Heart left ventricle (tissue), 16 donors: ENCODE measurements around the gene IL25. TPM values are rescaled to one million over a fixed set of nuclear protein-coding genes. Genes with fewer than 3 reads are reported as not detected.
"Not testable (repeated sequence)": the region's sequence is repeated elsewhere in the genome, so short reads cannot be mapped to it uniquely, and the experiment has no call there.

Source experiments
- ATAC-seq, 4 donors: fragments of 200-7000 bp; cut with Tn5 transposase; one replicate each; pipeline ENCODE4 v1.9.1; 2020 to 2022; ENCODE audit warnings: moderate library complexity in 4 of 4, mild to moderate bottlenecking in 3 of 4, moderate number of reproducible peaks in 1 of 4
- DNase-seq, 5 donors: peaks; one replicate each; pipeline ENCODE4 v3.0.0-alpha.2; 2020
- H3K27ac ChIP-seq, 12 donors: fragments of 200-600 bp; sonication (generic) in 4 of 12; one replicate each; pipeline versions ENCODE4 v1.5.0 to v1.8.0; 2016 to 2022; ENCODE audit warnings: mild to moderate bottlenecking in 2 of 12
- H3K27me3 ChIP-seq, 9 donors: fragments of 200-600 bp; sonication (generic) in 2 of 9; one replicate each; pipeline versions ENCODE4 v1.5.1 to v1.8.0; 2016 to 2022; ENCODE audit warnings: mild to moderate bottlenecking in 3 of 9
- H3K36me3 ChIP-seq, 9 donors: fragments of 200-600 bp; sonication (generic) in 2 of 9; one replicate each; pipeline versions ENCODE4 v1.5.0 to v1.8.0; 2018 to 2022; ENCODE audit warnings: mild to moderate bottlenecking in 2 of 9
- H3K4me1 ChIP-seq, 12 donors: fragments of 200-600 bp; sonication (generic) in 4 of 12; one replicate each; pipeline versions ENCODE4 v1.5.0 to v1.8.0; 2016 to 2022; ENCODE audit warnings: mild to moderate bottlenecking in 3 of 12
- H3K4me3 ChIP-seq, 12 donors: fragments of 200-600 bp; sonication (generic) in 4 of 12; one replicate each; pipeline versions ENCODE4 v1.5.0 to v1.8.0; 2017 to 2022; ENCODE audit warnings: mild to moderate bottlenecking in 9 of 12, moderate library complexity in 4 of 12
- H3K9me3 ChIP-seq, 12 donors: fragments of 200-600 bp; sonication (generic) in 4 of 12; one replicate each; pipeline versions ENCODE4 v1.5.0 to v1.8.0; 2016 to 2022; ENCODE audit warnings: mild to moderate bottlenecking in 1 of 12
- CTCF ChIP-seq, 12 donors: fragments of 200-600 bp; sonication (generic) in 4 of 12; IDR thresholded peaks; one replicate each; pipeline versions ENCODE4 v1.5.0 to v1.8.0; 2018 to 2022; ENCODE audit warnings: antibody characterized with exemption in 12 of 12, mild to moderate bottlenecking in 5 of 12
- POLR2A ChIP-seq, 2 donors: fragments of 450-650 bp; IDR thresholded peaks; one replicate each; pipeline ENCODE4 v1.6.1; 2017; ENCODE audit warnings: antibody characterized with exemption in 2 of 2, mild to moderate bottlenecking in 2 of 2, moderate library complexity in 2 of 2
- WGBS, 4 donors: extraction: QIAGEN DNeasy Blood & Tissue Kit in 2 of 4; methylation state at CpG; one replicate each; pipeline versions ENCODE4 v1.1.5 to v1.1.7; 2013 to 2018; 5-methylcytosine and 5-hydroxymethylcytosine counted together
- intact Hi-C, 10 donors: fragments of 100-400 bp; cut with DNase I; formaldehyde crosslinking; loops; one replicate each; pipeline versions ENCODE4 v1.11.1 to v1.14.2; 2022
- polyA plus RNA-seq, 2 donors: library from polyadenylated mRNA; stranded (reverse); fragments of 200-250 nt; gene quantifications; one replicate each; pipeline ENCODE4 v1.2.3, GENCODE V29; 2013
- total RNA-seq, 9 donors: library from RNA; depleted of rRNA in 2 of 9; stranded (reverse); fragments of >200 nt in 2 of 9; fragmentation: NEBNext Ultra II Directional in 3 of 9; extraction: Animal tissue kit (Norgen Biotek cat#: 25700) in 3 of 9; gene quantifications; one replicate each; pipeline versions ENCODE4 v1.1.0 to v1.2.4, GENCODE V29; 2016 to 2023
- donor health status: ischemic (EF 13 %, LVEDD 7.1; RV severe dilation, severe dysfunction).
- donor health status: healthy with polysubstance abuse.
- donor health status: DM: no; HTN: yes; CAD: no.
- donor health status: DM: no; HTN: no; CAD: no.
- donor health status: ischemic (EF 25% LVEDD 6.9; RV normal size, moderate dysfunction).
- donor health status: ischemic (EF 25% LVEDD 5.7; RV mildly dilated, moderate dysfunction).
- donor health status: healthy.
- donor health status: DM: yes; HTN: yes; CAD: no.
- donor health status: ischemic (EF 35%, LVEDD 5.7; RV mildly dilated, moderate dysfunction).
- donor health status: nonischemic (EF 11% LVEDD 7.7; RV severe dilation, severe dysfunction).
- donor health status: DM: yes; HTN: yes; CAD: no.
- donor health status: PGD.
- donor health status: ischemic (EF 29% LVEDD 5.4; RV normal size, mild dysfunction).
- donor health status: nonischemic (EF 23%, LVEDD 6.1; RV moderate dilation, normal function).

Gene IL25
- total and polyA plus RNA-seq, 11 donors, result 0.29 TPM; not detected in 10

GRCh38 chr14:23385244-23385641 lies 12.6 kb downstream of the IL25 start:
- TF ChIP-seq CTCF (IDR thresholded peaks at IDR 0.05) (no peak), POLR2A (IDR thresholded peaks at IDR 0.05) (no peak)
- ATAC-seq, result no peak
- Histone ChIP-seq H3K27me3 (no peaks in the 10 kb centered on the region), H3K4me3 (no peak overlapping the region), H3K36me3 (peaks cover 0 to 93% (median 61%) of the 10 kb centered on the region in 9 donors), H3K4me1 (peaks cover 0 to 9% (median 0%) of the 10 kb centered on the region in 12 donors), H3K27ac (no peak overlapping the region), H3K9me3 (no peaks in the 10 kb centered on the region)
- whole genome bisulfite sequencing, 4 donors, result 73 to 86% (median 80%) methylated on average over 2 of the region's 2 CpGs
- DNase-seq, result no peak
- intact Hi-C loops, result loop anchor here in 2 of 10 donors (10.0 kb wide), 2 partner anchors 60 to 120 kb away; no protein-coding TSS in a partner anchor

GRCh38 chr14:23385642-23386265 lies 13.1 kb downstream of the IL25 start:
- Histone ChIP-seq H3K36me3 (peaks cover 0 to 95% (median 65%) of the 10 kb centered on the region in 9 donors), H3K9me3 (no peaks in the 10 kb centered on the region), H3K4me1 (peaks cover 0 to 4% (median 0%) of the 10 kb centered on the region in 12 donors), H3K27me3 (no peaks in the 10 kb centered on the region), H3K4me3 (no peak overlapping the region), H3K27ac (no peak overlapping the region)
- intact Hi-C loops, result loop anchor here in 2 of 10 donors (10.0 kb wide), 2 partner anchors 59 to 121 kb away; no protein-coding TSS in a partner anchor
- no peak for TF ChIP-seq POLR2A (IDR thresholded peaks at IDR 0.05)
- TF ChIP-seq CTCF (IDR thresholded peaks at IDR 0.05), result no peak
- 78 to 88% (median 81%) methylated on average over 1 to 18 of the region's 18 CpGs for WGBS, 4 donors
- no peak for ATAC-seq
- DNase-seq, result no peak

- not testable (repeated sequence) for DNase-seq, H3K27ac ChIP-seq, H3K4me1 ChIP-seq, H3K4me3 ChIP-seq, ATAC-seq, H3K9me3 ChIP-seq, H3K27me3 ChIP-seq
- intact Hi-C loops, result loop anchor here in 2 of 10 donors (10.0 kb wide), 2 partner anchors 59 to 121 kb away; no protein-coding TSS in a partner anchor
- H3K36me3 ChIP-seq, result peaks cover 0 to 95% (median 64%) of the 10 kb centered on the region in 9 donors
- 76 to 85% (median 79%) methylated on average over 17 of the region's 17 CpGs for WGBS, 4 donors
Measured at GRCh38 chr14:23386266-23386657, 13.7 kb downstream of the IL25 start.

DNA sequence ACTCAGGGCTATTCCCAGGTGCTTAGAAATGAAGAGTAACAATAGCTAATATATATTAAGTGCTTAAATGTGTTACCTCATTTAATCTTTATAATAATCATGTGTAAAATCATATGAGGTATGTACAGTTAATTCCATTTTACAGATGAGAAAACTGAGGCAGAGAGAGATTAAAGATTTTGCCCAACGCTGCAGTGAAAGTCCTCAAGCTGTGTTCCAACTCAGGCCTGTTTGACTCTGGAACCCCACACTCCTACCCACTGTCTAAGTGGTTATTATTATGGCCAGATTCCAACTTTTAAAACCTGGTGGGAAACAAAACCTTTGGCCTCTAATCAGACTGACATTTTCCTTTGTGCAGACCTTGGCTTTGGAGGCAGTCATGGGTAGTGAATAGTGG lies 14.4 kb downstream of the IL25 start:
- WGBS, 4 donors, result 70 to 83% (median 75%) methylated on average over 1 of the region's 1 CpG
- no peak overlapping the region for H3K27ac ChIP-seq
- ATAC-seq (no peak), DNase-seq (no peak)
- peaks cover 0 to 4% (median 0%) of the 10 kb centered on the region in 9 donors for H3K27me3 ChIP-seq
- peaks cover 0 to 95% (median 63%) of the 10 kb centered on the region in 9 donors for H3K36me3 ChIP-seq
- H3K4me3 ChIP-seq, result no peak overlapping the region
- H3K9me3 ChIP-seq, result no peaks in the 10 kb centered on the region
- TF ChIP-seq POLR2A (IDR thresholded peaks at IDR 0.05), result no peak
- no peak for TF ChIP-seq CTCF (IDR thresholded peaks at IDR 0.05)
- intact Hi-C loops, result loop anchor here in 2 of 10 donors (10.0 kb wide), 2 partner anchors 58 to 122 kb away; no protein-coding TSS in a partner anchor
- no peaks in the 10 kb centered on the region for H3K4me1 ChIP-seq
